Endodermal cell (in vitro differentiated cells): ENCODE results near the gene C2CD4C. TPM values are rescaled to one million over a fixed set of nuclear protein-coding genes. Genes with fewer than 3 reads are reported as not detected.
A peak's percentile ranks its signal among the peaks of the same experiment; 100 is the strongest.

ENCODE experiments used
- DNase-seq: peaks from one replicate; pipeline ENCODE4 v3.0.0-alpha.2; 2017
- H3K27ac ChIP-seq: 2 replicates; pipeline ENCODE4 v1.5.1; 2013; ENCODE audit warnings: mild to moderate bottlenecking, low read depth, low read length, moderate library complexity
- H3K27me3 ChIP-seq: 2 replicates; pipeline ENCODE4 v1.6.1; 2013; ENCODE audit warnings: mild to moderate bottlenecking, low read length, moderate library complexity; ENCODE audit not compliant: insufficient read depth, control insufficient read depth, poor library complexity, severe bottlenecking
- H3K36me3 ChIP-seq: 2 replicates; pipeline ENCODE4 v1.7.0; 2013; ENCODE audit warnings: mild to moderate bottlenecking, low read length, moderate library complexity; ENCODE audit not compliant: control insufficient read depth, insufficient read depth
- H3K4me1 ChIP-seq: one replicate; pipeline ENCODE4 v1.7.0; 2013; ENCODE audit warnings: low read length; ENCODE audit not compliant: control insufficient read depth, insufficient read depth
- H3K4me3 ChIP-seq: 2 replicates; pipeline ENCODE4 v1.5.1; 2013; ENCODE audit warnings: mild to moderate bottlenecking, low read length, moderate library complexity
- H3K9ac ChIP-seq: 2 replicates; pipeline ENCODE4 v1.6.1; 2013; ENCODE audit warnings: mild to moderate bottlenecking, low read length, moderate library complexity; ENCODE audit not compliant: poor library complexity, severe bottlenecking; ENCODE audit errors: extremely low read depth
- H3K9me3 ChIP-seq: 2 replicates; pipeline ENCODE4 v1.6.1; 2013; ENCODE audit warnings: mild to moderate bottlenecking, low read length, moderate library complexity; ENCODE audit not compliant: control insufficient read depth
- H3K27ac Mint-ChIP-seq: 2 replicates; pipeline ENCODE4 v1.8.0; 2020; ENCODE audit warnings: mixed read lengths
- H3K27me3 Mint-ChIP-seq: 2 replicates; pipeline ENCODE4 v1.8.0; 2021; ENCODE audit warnings: mild to moderate bottlenecking, mixed read lengths; ENCODE audit not compliant: insufficient read depth
- H3K36me3 Mint-ChIP-seq: 2 replicates; pipeline ENCODE4 v1.8.0; 2020; ENCODE audit warnings: low read depth, mixed read lengths
- H3K4me1 Mint-ChIP-seq: 2 replicates; pipeline ENCODE4 v1.8.0; 2020; ENCODE audit warnings: mixed read lengths
- H3K4me3 Mint-ChIP-seq: 2 replicates; pipeline ENCODE4 v1.8.0; 2020; ENCODE audit warnings: mild to moderate bottlenecking, moderate library complexity, mixed read lengths
- H3K9me3 Mint-ChIP-seq: 2 replicates; pipeline ENCODE4 v1.8.0; 2020; ENCODE audit warnings: mild to moderate bottlenecking, mixed read lengths
- CTCF ChIP-seq: fragments of 200-600 bp; sonication (generic); conservative IDR thresholded peaks from 2 replicates; pipeline ENCODE4 v1.5.0; 2021; ENCODE audit warnings: antibody characterized with exemption, mild to moderate bottlenecking
- WGBS, 2 experiments: methylation state at CpG; one replicate each; pipeline versions ENCODE4 v1.1.5 to v1.1.7; 2013; ENCODE audit warnings: missing lambda C conversion rate in 2 of 2, mixed read lengths in 1 of 2; ENCODE audit not compliant: insufficient coverage in 1 of 2, insufficient read length in 1 of 2; 5-methylcytosine and 5-hydroxymethylcytosine counted together
- total RNA-seq, 2 donors: library from RNA; stranded (reverse); fragmentation: NEBNext Ultra II Directional in 1 of 2; extraction: Animal tissue kit (Norgen Biotek cat#: 25700) in 1 of 2; gene quantifications; 2 replicates in 1 of 2; 3 replicates in 1 of 2; pipeline ENCODE4 v1.2.1, GENCODE V29; 2021

C2CD4C gene
- total RNA-seq, 2 donors from 2014 or later, result 5.6 to 25.0 TPM

- no peaks in the 10 kb centered on the region for H3K36me3 Mint-ChIP-seq
- peaks cover 24% of the 10 kb centered on the region for H3K27me3 Mint-ChIP-seq
- H3K9ac ChIP-seq, result no peak overlapping the region
- no peaks in the 10 kb centered on the region for H3K4me1 Mint-ChIP-seq
- TF ChIP-seq CTCF, result no peak
- WGBS, 2 experiments, result 84 to 93% methylated on average over 16 to 17 of the region's 17 CpGs
- no peak overlapping the region for H3K27ac ChIP-seq
- H3K9me3 Mint-ChIP-seq, result no peaks in the 10 kb centered on the region
- H3K9me3 ChIP-seq, result no peaks in the 10 kb centered on the region
- peak; percentile 43 for DNase-seq
- no peak overlapping the region for H3K4me3 ChIP-seq
- H3K36me3 ChIP-seq, result no peaks in the 10 kb centered on the region
- no peaks in the 10 kb centered on the region for H3K4me1 ChIP-seq
- H3K4me3 Mint-ChIP-seq, result no peak overlapping the region
- H3K27ac Mint-ChIP-seq, result no peak overlapping the region
- H3K27me3 ChIP-seq, result no peaks in the 10 kb centered on the region
These were observed 34.1 kb downstream of the C2CD4C start for GRCh38 chr19:374886-375235.

- no peaks in the 10 kb centered on the region for H3K27me3 ChIP-seq
- H3K4me3 Mint-ChIP-seq, result no peak overlapping the region
- peaks cover 21% of the 10 kb centered on the region for H3K27me3 Mint-ChIP-seq
- H3K9ac ChIP-seq, result no peak overlapping the region
- H3K27ac ChIP-seq, result no peak overlapping the region
- no peaks in the 10 kb centered on the region for H3K9me3 ChIP-seq
- no peak overlapping the region for H3K27ac Mint-ChIP-seq
- no peaks in the 10 kb centered on the region for H3K36me3 ChIP-seq
- H3K9me3 Mint-ChIP-seq, result no peaks in the 10 kb centered on the region
- no peaks in the 10 kb centered on the region for H3K36me3 Mint-ChIP-seq
- H3K4me1 Mint-ChIP-seq, result no peaks in the 10 kb centered on the region
- H3K4me3 ChIP-seq, result no peak overlapping the region
- peak; percentile 49 for DNase-seq
- H3K4me1 ChIP-seq, result no peaks in the 10 kb centered on the region
- no peak for TF ChIP-seq CTCF
- WGBS, 2 experiments, result 85 to 88% methylated on average over 14 to 23 of the region's 23 CpGs
These were observed 34.6 kb downstream of the C2CD4C start for GRCh38 chr19:374183-374885.

- Histone ChIP-seq H3K36me3 (no peaks in the 10 kb centered on the region), H3K9me3 (no peaks in the 10 kb centered on the region), H3K27me3 (no peaks in the 10 kb centered on the region), H3K9ac (no peak overlapping the region), H3K4me3 (no peak overlapping the region), H3K4me1 (no peaks in the 10 kb centered on the region), H3K27ac (no peak overlapping the region)
- Mint-ChIP-seq H3K27me3 (peaks cover 21% of the 10 kb centered on the region), H3K4me1 (no peaks in the 10 kb centered on the region), H3K27ac (no peak overlapping the region), H3K4me3 (no peak overlapping the region), H3K36me3 (no peaks in the 10 kb centered on the region), H3K9me3 (no peaks in the 10 kb centered on the region)
- no peak for TF ChIP-seq CTCF
- 86 to 89% methylated on average over 13 to 24 of the region's 24 CpGs for WGBS, 2 experiments
- DNase-seq, result peak; percentile 44
These were observed 35.4 kb downstream of the C2CD4C start for GRCh38 chr19:373391-374182.
